Measurements from ENCODE around the gene VGLL2. TPM values are rescaled to one million over a fixed set of nuclear protein-coding genes. Genes with fewer than 3 reads are reported as not detected.

The VGLL2 gene
- total RNA-seq, 1 experiment from 2014 or later: not detected

DNA sequence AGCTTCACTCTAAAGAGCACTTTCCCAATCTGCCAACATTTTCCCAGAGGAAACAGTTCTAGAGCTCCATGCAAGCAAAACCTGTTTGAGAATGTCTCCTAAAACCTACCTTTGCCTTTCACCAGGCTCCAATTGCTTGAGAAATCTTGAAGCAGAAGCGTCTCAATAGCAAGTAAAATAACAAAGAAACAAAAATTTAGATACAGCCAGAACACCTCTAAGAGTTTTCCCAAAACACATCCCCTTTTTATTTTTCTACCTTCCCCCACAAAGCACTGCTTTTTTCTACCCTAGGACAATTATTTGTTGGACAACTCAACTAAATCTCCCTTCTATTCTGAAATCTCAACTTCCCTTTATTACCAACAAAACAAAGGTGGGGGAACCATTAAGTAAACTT, 3.6 kb downstream of the VGLL2 start:
- DNase-seq (ENCODE audit: low read depth): no peak

GRCh38 chr6:117269638-117270054, 4.3 kb downstream of the VGLL2 start:
- no peak for DNase-seq (ENCODE audit: low read depth)

GRCh38 chr6:117270055-117270842, 4.9 kb downstream of the VGLL2 start:
- DNase-seq (ENCODE audit: low read depth): no peak

GRCh38 chr6:117270843-117271507, 5.6 kb downstream of the VGLL2 start:
- DNase-seq (ENCODE audit: low read depth): no peak

DNA sequence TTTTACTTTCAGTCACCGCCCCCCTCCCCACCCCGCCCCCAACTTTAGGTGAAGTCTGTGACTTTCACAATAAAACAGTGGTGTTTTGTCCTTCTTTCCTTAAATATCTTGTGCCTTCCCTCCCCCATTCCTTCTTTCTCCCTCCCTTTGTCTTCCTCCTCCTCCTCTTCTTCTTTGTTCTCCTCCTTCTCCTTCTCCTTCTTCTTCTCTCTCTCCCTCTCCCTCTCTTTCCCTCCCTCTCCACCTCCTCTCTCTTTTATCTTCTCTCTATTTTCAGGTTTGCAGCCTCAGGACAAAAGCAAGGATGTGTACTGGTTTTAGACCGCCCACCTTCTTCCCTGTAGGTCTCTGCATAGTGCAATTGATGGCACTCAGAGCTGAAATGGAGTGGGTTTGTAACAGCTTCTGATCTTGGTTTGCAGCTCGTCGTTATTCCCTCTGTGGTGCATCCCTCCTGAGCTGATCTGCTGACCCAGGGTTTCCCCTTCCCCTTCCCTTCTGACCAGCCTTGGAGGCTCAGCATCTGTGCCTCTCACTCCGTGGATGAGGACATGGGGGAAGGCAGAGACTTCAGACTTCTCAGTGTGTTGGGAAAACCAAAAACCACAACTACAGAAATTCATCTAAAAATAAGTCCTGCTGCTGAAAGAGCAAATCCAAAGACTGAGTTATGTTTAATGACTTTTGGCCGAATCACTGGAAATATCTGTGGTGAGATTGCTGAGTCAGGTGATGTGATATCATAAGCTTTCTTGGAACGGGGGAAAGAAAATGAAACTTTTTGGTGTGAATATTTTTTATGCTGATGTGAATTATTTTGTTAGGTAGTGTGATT, 6.9 kb downstream of the VGLL2 start:
- DNase-seq (ENCODE audit: low read depth): peak; percentile 25

- no peak for DNase-seq (ENCODE audit: low read depth)
These were observed 7.5 kb downstream of the VGLL2 start for GRCh38 chr6:117272891-117273290.

- no peak for DNase-seq (ENCODE audit: low read depth)
These were observed 9.8 kb downstream of the VGLL2 start for GRCh38 chr6:117275205-117275604.

DNA sequence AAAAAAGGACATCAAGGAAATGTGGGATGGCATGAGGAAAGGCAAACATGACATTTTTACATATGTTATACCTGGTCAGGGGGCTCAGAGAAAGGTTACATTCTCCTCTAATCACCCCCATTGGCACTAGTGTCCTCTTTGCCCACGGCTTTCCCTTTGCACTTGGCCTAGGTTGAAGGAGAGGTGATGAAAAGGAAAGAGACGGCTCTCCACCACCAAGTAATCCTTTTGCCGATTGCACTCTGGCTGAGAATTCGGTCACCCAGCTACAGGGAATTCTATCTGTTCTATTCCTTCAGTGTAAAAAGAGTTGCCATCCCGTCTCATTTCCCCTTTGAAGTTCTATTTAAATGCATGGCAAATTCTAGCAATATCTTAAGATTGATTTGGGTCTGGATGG, 10.4 kb downstream of the VGLL2 start:
- DNase-seq (ENCODE audit: low read depth): no peak

GRCh38 chr6:117276778-117277316, 11.5 kb downstream of the VGLL2 start:
- DNase-seq (ENCODE audit: low read depth): no peak

DNA sequence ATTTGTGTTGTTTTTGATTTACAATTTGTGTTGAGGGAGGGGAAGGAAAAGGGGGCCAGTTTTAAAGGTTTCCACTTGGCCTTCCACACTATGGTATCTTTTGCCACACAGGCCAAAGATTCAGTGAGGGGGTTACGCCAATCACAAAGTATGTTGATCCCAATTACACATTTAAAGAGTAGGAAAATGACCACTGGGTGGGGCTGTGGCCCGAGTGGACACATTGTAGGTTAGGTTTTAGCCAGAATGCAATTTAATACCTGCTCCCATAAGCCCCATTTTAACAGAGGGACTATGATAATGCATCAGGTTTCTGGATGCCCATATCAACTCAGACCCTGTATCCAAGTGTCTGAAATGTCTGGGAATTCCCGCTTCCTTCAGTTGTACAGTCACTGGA, 15.6 kb downstream of the VGLL2 start:
- no peak for DNase-seq (ENCODE audit: low read depth)

DNA sequence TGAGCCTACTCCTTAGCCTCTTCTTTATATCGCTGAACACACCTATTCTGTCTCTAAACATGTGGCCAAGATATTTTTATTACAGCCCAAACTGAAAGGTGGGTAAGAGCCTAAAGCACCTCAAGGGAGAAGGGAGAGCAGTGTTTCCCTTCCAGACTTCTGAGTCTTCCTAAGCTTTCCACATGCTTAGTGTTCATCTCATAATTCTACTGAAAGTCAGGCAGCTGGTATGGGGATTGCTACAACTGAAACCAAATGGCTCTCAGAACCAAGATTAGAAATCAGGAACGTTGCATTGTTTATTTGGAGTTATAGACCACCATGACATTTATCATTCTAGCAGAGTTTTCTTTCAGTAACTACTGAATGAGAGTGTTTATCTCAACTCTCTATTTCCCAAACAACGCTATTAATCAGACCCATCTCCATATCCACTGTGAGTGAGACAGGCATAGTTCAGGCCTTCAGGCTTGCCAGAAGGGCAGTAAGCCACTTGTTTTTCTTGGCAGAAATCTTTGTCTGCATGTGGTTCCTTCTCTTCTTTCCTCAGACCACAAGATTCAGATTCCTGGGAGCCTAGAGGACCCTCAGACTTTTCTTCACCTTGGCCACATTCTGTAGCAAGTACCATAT, 22.8 kb downstream of the VGLL2 start:
- DNase-seq (ENCODE audit: low read depth): no peak

DNA sequence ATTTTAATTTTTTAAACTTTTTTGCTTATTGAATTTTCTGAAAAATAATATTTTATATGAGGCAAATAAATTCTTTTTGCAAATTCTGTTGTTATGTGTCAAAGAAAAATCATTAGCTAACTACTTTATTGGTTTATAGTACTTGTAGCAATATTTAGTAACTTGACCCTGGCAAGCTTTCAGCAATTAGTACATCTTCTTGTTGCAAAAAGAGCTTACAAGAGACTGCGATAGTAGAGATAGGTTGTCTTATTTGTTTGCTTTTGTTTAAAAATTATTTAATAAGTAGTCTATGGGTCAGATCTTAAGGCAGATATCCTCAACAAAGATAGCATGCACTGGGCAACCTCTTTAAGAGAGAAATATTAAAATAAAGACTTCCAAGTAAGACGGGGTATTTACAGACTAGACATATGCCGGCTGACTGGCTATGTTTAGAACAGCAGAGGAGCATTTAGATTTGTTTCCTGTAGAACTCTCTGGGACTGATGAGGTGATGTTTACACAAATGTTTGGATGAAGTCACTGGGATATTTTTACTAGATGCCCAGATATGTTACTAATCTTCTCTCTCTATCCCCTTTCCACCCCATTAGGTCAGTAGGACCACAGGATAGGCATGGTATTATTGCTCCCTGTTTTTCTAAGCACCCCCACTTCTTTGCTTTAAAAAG, 25.0 kb downstream of the VGLL2 start:
- DNase-seq (ENCODE audit: low read depth): no peak

- no peak for DNase-seq (ENCODE audit: low read depth)
These were observed 33.6 kb downstream of the VGLL2 start for GRCh38 chr6:117298941-117299340.

- no peak for DNase-seq (ENCODE audit: low read depth)
These were observed 38.0 kb downstream of the VGLL2 start for GRCh38 chr6:117303323-117303722.

DNA sequence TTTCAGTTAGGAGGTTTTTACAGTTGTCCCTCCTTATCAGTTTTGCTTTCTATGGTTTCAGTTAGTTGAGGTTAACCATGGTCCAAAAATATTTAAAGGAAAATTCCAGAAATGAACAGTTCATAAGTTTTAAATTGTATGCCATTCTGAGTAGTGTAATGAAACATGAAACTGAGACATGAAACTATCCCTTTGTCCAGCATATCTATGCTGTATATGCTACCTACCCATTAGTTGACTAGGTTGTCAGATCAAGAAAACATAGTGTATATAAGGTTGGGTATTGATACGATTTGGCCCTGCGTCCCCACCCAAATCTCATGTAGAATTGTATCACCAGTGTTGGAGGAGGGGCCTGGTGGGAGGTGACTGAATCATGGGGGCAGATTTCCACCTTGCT, 39.1 kb downstream of the VGLL2 start:
- DNase-seq (ENCODE audit: low read depth): no peak

DNA sequence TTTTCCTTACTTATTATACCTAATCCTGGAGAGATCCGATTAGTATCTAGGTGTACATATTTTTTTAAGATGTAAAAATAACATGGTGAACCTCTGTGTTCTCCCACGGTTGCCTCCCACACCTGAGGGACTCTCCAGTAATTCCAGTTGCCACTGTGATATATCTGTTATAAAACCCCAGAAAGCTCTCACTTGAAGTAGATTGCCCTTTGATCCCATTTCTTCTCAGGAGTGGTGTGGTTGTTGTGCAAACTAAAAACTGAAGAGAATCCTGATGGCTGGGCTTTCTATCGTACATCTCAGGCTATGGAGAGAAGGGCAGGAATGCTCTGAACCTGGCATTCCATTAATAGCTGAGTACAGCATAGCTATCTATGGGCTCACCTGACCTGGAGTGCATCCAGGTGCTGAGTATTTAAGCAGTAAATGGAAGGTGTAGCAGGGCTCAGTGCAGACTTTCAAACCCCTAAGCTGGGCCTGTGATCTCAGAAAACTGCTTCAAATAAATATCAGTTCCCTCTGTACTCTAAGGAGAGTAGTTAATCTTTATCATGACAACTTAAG, 41.0 kb downstream of the VGLL2 start:
- no peak for DNase-seq (ENCODE audit: low read depth)

- no peak for DNase-seq (ENCODE audit: low read depth)
These were observed 42.3 kb downstream of the VGLL2 start for GRCh38 chr6:117307655-117308054.

DNA sequence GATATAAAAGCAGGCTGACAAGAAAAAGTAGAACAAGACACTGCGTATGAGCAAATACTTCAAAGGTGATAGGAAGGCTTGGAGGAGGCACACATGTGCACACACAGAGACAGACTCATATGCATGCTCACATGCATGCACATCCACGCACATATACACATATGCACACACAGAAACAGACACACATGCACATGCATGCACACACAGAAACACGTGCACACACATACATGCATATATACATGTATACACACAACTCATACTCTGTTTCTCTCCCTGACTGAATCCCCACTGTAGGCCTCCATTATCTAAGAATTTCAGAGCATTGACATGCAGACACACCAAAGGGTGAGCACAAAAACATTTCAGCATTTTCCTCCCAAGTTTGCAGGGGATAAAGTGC, 43.7 kb downstream of the VGLL2 start:
- DNase-seq (ENCODE audit: low read depth): no peak

DNA sequence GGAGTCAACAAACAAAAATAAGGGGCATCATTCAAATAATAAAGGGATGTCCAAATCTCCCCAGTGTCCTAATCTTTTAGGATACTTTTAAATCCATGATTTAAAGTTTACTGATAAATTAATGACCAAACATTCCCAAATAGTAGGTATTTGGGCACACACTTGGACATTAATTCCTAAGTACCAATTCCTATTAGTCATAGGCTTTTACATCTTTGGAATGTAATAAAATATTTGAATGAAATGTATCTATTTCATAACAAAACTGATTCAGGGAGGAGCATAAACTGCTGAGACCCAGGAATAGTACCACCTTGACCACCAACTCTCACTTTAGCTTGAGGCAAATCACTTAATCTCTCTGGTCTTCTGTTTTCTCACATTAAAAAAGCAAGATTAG, 44.3 kb downstream of the VGLL2 start:
- DNase-seq (ENCODE audit: low read depth): no peak

DNA sequence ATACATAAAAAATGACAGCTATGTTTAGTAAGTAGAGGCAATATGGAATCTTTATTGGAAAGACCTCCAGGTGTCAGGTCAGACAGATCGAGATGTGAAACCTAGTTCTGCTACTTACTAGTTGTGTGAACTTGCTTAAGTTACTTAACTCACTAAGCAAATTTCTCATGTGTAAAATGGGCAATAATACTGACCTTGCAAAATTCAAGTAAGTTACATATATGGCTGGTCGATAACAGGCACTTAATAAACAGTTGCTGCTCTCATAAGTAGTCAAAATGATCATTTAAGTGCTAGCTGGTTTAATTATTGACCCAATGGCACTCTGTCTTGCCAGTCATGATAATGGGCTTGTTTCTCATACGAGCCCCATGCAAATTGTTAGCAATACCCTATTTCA, 46.0 kb downstream of the VGLL2 start:
- no peak for DNase-seq (ENCODE audit: low read depth)
